ENCODE data around the gene TRIM24. TPM values are rescaled to one million over a fixed set of nuclear protein-coding genes. Genes with fewer than 3 reads are reported as not detected.

Gene TRIM24
- polyA plus RNA-seq, 3 donors: 55.8 to 64.7 (median 61.7) TPM

- no peak for DNase-seq
Measured at GRCh38 chr7:138616085-138616484, 156.0 kb downstream of the TRIM24 start.

- DNase-seq: no peak
Measured at GRCh38 chr7:138618506-138618905, 158.4 kb downstream of the TRIM24 start.

- no peak for DNase-seq
Measured at GRCh38 chr7:138618933-138619332, 158.9 kb downstream of the TRIM24 start.

GRCh38 chr7:138622841-138623240 is 162.8 kb downstream of the TRIM24 start:
- DNase-seq: no peak

- DNase-seq: no peak
Measured at GRCh38 chr7:138625084-138625848, 165.2 kb downstream of the TRIM24 start.

GRCh38 chr7:138625849-138626230 is 165.8 kb downstream of the TRIM24 start:
- no peak for DNase-seq

GRCh38 chr7:138626846-138627245 is 166.8 kb downstream of the TRIM24 start:
- no peak for DNase-seq

GRCh38 chr7:138627361-138627760 is 167.3 kb downstream of the TRIM24 start:
- no peak for DNase-seq

- DNase-seq: no peak
Measured at GRCh38 chr7:138630059-138630610, 170.1 kb downstream of the TRIM24 start.

- no peak for DNase-seq
Measured at GRCh38 chr7:138632384-138632783, 172.3 kb downstream of the TRIM24 start.

- DNase-seq: no peak
Measured at GRCh38 chr7:138632826-138633602, 173.0 kb downstream of the TRIM24 start.

Other genes starting within 250 kb of the TRIM24 start
- gene SVOPL, start 241.1 kb downstream of the TRIM24 start, polyA plus RNA-seq (ENCODE audit: insufficient read length in 3 of 3): 1 to 10 TPM; 3.2 to 3.6 (median 3.4) TPM

Data from renal pelvis (tissue), 4 donors.